Ishikawa (cell line): ENCODE measurements around the gene DOCK6.

Experiments used
- CEBPB ChIP-seq: IDR thresholded peaks from 2 replicates; pipeline ENCODE4 v1.6.1; 2012
- CREB1 ChIP-seq: IDR thresholded peaks from 2 replicates; pipeline ENCODE4 v1.6.1; 2012; ENCODE audit warnings: low read depth
- EGR1 ChIP-seq: IDR thresholded peaks from 2 replicates; pipeline ENCODE4 v1.6.1; 2012
- EP300 ChIP-seq: IDR thresholded peaks from 2 replicates; pipeline ENCODE4 v1.6.1; 2012; ENCODE audit warnings: borderline replicate concordance
- FOXM1 ChIP-seq: IDR thresholded peaks from 2 replicates; pipeline ENCODE4 v1.6.1; 2012; ENCODE audit warnings: low read depth, borderline replicate concordance
- MAX ChIP-seq: IDR thresholded peaks from 2 replicates; pipeline ENCODE4 v1.6.1; 2012
- NFIC ChIP-seq: IDR thresholded peaks from 2 replicates; pipeline ENCODE4 v1.6.1; 2012
- RAD21 ChIP-seq: IDR thresholded peaks from 2 replicates; pipeline ENCODE4 v1.6.1; 2012; ENCODE audit warnings: low read depth
- REST ChIP-seq: IDR thresholded peaks from 2 replicates; pipeline ENCODE4 v1.6.1; 2012; ENCODE audit warnings: low read depth, mild to moderate bottlenecking
- TAF1 ChIP-seq: IDR thresholded peaks from 2 replicates; pipeline ENCODE4 v1.6.1; 2012; ENCODE audit warnings: low read depth, mild to moderate bottlenecking
- TCF12 ChIP-seq: IDR thresholded peaks from 2 replicates; pipeline ENCODE4 v1.6.1; 2012; ENCODE audit warnings: low read depth
- TEAD4 ChIP-seq: IDR thresholded peaks from 2 replicates; pipeline ENCODE4 v1.6.1; 2012
- USF1 ChIP-seq: IDR thresholded peaks from 2 replicates; pipeline ENCODE4 v1.6.1; 2012
- YY1 ChIP-seq: IDR thresholded peaks from 2 replicates; pipeline ENCODE4 v1.6.1; 2012; ENCODE audit warnings: low read depth
- ZBTB7A ChIP-seq: IDR thresholded peaks from 2 replicates; pipeline ENCODE4 v1.6.1; 2012; ENCODE audit warnings: low read depth

Gene DOCK6

GRCh38 chr19:11284515-11284914, 22.2 kb upstream of the DOCK6 start:
- TF ChIP-seq TAF1 (no peak), NFIC (no peak), REST (no peak)

GRCh38 chr19:11281356-11282049, 19.2 kb upstream of the DOCK6 start:
- TF ChIP-seq TCF12 (no peak), REST (no peak), CEBPB (no peak)

DNA sequence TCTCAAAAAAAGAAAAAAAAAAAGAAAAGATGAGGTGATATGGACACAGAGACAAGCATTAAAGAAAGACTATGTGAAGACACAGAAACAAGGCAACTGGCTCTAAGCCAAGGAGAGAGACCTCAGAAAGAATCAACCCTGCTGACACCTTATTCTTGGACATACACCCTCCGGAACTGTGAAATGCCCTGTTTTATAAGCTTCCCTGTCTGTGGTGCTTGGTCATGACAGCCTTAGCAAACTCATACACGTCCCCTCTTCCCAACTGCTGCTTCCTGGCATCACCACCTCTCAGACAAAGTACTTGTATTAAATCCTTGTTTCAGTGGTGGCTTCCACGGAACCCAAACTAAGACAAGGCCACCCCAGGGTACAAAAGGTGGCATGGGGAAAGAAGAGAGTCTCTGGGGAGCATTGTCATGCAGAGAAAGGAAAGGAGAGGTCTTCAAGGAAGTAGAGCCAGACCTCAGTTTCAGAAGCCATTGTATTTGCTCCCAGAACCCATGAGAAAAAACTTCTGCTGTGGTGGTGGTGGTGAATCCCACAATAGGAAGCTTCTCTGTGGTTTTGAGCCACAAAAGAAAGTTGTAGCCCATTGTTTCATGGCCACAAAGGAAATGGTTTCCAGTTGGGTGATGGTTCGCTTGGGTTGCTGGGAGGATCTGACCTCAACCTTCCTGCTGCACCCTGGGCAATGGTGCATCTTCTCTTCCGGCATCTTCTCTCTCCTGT, 17.3 kb upstream of the DOCK6 start:
- TF ChIP-seq REST (no peak), TAF1 (no peak), NFIC (no peak), CREB1 (no peak), CEBPB (no peak), ZBTB7A (no peak), FOXM1 (no peak), USF1 (no peak), TCF12 (no peak), TEAD4 (no peak), RAD21 (no peak), EGR1 (no peak), YY1 (no peak), EP300 (no peak), MAX (no peak)

GRCh38 chr19:11278670-11279069, 16.3 kb upstream of the DOCK6 start:
- TF ChIP-seq MAX (no peak), EGR1 (no peak), USF1 (no peak), CREB1 (no peak), CEBPB (no peak), ZBTB7A (no peak)

GRCh38 chr19:11274533-11275086, 12.3 kb upstream of the DOCK6 start:
- TF ChIP-seq CEBPB (no peak), ZBTB7A (no peak), TCF12 (no peak), YY1 (no peak), FOXM1 (no peak), TEAD4 (no peak), CREB1 (no peak), EP300 (no peak), NFIC (no peak), REST (no peak), USF1 (no peak), MAX (no peak), TAF1 (no peak), RAD21 (no peak)
